ENCODE results near the gene ELP2. TPM values are rescaled to one million over a fixed set of nuclear protein-coding genes. Genes with fewer than 3 reads are reported as not detected.
A peak's percentile ranks its signal among the peaks of the same experiment; 100 is the strongest.
"Not testable (repeated sequence)": the region's sequence is repeated elsewhere in the genome, so short reads cannot be mapped to it uniquely, and the experiment has no call there.

The ELP2 gene
- total RNA-seq: 55.9 and 58.1 TPM in 2 replicates

DNA sequence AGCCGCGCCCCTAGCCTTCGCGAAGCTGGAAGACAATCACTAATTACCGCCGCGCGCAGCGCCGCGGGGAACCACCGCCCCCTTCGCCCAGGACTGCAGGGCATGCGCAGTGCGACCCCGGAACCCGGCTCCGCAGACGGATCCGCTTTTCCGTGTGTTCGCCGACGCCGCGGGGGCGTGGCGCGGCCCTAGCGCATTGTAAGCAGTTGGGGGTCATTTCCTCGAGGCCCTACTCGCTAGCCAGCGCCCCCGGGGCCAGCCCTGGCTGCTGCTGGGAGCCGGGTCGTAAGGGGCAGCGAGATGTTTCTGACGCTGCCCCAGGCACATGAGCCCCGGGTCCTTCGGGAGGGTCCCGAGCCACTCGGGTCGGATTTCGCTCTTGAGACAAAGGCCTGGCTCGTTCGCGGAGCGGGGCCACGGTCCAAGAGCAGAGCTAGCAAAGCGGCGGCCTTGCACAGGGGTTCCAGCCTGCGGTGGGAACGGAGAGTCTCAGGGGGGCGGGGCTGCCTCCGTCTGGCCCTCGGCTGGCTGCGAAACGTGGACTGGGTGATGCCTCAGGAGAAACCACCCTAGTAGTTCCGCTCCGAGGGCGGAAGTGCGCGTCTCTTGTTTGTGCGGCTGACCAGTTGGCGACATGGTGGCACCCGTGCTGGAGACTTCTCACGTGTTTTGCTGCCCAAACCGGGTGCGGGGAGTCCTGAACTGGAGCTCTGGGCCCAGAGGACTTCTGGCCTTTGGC lies at the start of gene ELP2, which contains the start of gene SLC39A6:
Gene ELP2, plus strand, starts transcription at position 600 of the 739 bp plus-strand sequence. Its CDS starts 35 bp downstream, at position 635.
Gene SLC39A6, minus strand, starts transcription at position 41 of the 739 bp plus-strand sequence. CDS start 2,333 bp downstream, outside the sequence.
- DNase-seq (ENCODE audit: extremely low read depth, low read depth, low spot score): peak; percentile 68

DNA sequence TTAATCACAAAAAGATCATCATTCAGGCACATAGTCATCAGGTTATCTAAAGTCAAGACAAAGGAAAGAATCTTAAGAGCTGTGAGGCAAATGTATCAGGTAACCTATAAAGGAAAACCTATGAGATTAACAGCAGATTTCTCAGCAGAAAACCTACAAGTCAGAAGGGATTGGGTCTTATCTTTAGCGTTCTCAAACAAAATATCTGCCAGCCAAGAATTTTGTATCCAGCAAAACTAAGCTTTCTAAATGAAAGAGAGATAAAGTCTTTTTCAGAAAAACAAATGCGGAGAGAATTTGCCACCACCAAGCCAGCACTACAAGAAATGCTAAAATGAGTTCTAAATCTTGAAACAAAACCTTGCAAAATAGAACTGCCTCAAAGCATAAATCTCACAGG lies 48.6 kb upstream of the ELP2 start:
- not testable (repeated sequence) for DNase-seq (ENCODE audit: extremely low read depth, low read depth, low spot score)

DNA sequence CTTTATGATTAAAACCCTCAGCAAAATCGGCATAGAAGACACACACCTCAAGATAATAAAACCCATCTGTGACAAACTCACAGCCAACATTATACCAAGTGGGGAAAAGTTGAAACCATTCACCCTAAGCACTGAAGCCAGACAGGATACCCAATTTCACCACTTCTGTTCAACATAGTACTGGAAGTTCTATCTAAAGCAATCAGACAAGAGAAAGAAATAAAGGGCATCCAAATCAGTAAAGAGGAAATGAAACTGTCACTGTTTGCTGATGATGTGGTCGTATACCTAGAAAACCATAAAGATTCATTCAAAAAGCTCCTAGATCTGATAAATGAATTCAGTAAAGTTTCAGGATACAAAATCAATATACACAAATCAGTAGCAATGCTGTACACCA lies 46.0 kb upstream of the ELP2 start:
- no peak for DNase-seq (ENCODE audit: extremely low read depth, low read depth, low spot score)

DNA sequence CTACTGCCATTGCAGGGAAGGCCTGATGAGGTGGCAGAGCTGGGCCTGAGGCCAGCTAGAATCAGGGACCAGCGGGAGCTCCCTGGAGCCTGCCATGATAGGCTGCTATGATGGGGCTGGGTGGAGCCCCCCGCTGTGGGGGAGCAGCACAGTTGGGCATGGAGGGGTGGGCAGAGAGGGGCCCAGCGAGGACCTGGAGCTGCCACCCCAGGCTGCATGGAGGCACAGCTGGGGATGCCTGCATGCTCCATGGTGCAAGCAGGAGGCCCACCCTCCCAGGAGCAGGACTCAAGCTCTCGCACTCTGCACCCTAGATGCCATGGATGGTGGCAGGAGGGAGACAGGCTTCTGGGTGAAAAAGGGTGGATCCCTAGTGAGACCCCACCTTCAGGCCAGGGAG lies 44.5 kb upstream of the ELP2 start:
- DNase-seq (ENCODE audit: extremely low read depth, low read depth, low spot score): no peak

- no peak for DNase-seq (ENCODE audit: extremely low read depth, low read depth, low spot score)
Measured at GRCh38 chr18:36086186-36086585, 43.5 kb upstream of the ELP2 start.

DNA sequence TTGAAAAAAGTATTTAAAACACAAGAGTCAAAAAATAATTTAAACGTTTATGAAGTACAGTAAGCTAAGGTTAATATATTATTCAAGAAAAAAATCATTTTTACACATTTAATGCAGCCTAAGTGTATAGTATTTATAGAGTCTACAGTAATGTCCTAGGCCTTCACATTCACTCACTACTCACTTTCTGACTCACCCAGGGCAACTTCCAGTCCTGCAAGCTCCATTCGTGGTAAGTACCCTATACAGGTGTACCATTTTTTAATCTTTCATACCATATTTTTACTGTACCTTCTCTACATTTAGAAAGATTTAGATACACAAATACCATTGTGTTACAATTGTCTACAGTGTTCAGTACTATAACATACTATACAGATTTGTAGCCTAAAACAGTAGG lies 41.4 kb upstream of the ELP2 start:
- no peak for DNase-seq (ENCODE audit: extremely low read depth, low read depth, low spot score)

- DNase-seq (ENCODE audit: extremely low read depth, low read depth, low spot score): no peak
Measured at GRCh38 chr18:36089001-36089400, 40.7 kb upstream of the ELP2 start.

DNA sequence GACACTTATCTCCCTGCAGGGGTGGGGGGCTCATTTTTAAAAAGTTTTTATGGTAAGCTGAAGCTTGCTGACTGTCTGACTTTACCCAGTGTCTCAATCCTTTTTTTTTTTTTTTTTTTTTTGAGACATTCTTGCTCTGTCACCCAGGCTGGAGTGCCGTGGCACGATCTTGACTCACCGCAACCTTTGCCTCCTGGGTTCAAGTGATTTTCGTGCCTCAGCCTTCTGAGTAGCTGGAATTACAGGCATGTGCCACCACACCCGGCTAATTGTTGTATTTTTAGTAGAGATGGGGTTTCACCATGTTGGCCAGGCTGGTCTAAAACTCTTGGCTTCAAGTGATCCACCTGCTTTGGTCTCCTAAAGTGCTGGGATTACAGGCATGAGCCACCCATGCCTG lies 37.6 kb upstream of the ELP2 start:
- DNase-seq (ENCODE audit: extremely low read depth, low read depth, low spot score): not testable (repeated sequence)

DNA sequence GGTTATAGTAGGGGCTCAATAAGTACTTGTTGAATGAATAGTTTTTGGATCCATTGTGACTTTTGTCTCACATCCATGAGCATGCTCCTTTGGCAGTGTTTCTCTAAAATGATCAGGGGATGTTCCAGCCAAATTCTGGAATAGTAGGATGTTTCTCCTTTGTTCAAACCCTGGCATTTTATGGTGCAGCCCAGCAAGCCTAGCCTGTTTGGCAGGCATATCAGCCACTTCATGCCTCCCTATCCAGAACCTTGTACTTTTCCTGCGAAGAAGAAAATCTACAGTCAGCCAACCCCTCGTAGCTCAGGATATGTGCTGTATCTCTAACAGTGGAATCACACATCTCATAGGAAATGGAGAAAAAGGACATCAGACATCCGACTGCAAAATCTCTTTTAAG lies 35.3 kb upstream of the ELP2 start:
- no peak for DNase-seq (ENCODE audit: extremely low read depth, low read depth, low spot score)

GRCh38 chr18:36095936-36096519 lies 33.7 kb upstream of the ELP2 start:
- peak; percentile 47 for DNase-seq (ENCODE audit: extremely low read depth, low read depth, low spot score)

GRCh38 chr18:36096955-36097354 lies 32.7 kb upstream of the ELP2 start:
- DNase-seq (ENCODE audit: extremely low read depth, low read depth, low spot score): no peak

DNA sequence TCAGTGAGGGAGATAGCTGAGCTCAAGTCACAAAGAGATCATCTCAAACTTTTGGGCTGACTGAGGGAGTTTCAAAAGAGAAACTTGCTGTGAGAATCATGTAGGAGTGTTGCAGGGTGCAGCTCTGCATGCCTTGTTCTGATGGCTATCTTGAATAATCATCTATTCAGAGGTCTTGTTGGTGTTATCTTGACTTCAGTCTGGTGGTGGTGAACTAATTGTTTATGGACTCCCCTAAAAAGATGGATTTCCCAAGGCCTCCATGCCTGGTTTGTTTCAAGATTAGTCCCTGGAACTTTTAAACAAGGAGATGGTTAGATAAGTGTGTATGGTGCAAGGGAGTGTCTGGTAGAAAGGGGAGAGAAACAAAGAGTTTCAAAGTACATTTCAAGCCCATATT lies 30.4 kb upstream of the ELP2 start:
- DNase-seq (ENCODE audit: extremely low read depth, low read depth, low spot score): no peak

DNA sequence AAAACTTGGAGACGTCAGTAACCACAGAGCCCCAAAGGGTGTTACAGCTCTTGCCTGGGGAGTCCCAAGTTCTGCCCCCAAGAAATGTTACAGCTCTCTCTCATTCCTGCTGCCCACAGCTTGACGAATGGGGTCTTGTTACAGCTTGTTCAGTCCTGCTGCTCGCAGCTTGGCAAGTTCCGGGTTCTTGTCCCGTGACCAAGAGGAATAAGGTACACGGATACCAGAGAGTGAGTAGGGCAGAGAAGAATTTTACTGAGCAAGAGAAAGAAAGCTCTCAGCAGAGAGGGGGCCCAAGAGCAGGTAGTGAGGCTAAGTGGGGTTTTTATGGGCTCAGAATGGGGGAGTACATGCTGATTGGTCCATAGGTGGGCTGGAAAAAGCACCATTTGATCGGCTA lies 27.8 kb upstream of the ELP2 start:
- DNase-seq (ENCODE audit: extremely low read depth, low read depth, low spot score): no peak

DNA sequence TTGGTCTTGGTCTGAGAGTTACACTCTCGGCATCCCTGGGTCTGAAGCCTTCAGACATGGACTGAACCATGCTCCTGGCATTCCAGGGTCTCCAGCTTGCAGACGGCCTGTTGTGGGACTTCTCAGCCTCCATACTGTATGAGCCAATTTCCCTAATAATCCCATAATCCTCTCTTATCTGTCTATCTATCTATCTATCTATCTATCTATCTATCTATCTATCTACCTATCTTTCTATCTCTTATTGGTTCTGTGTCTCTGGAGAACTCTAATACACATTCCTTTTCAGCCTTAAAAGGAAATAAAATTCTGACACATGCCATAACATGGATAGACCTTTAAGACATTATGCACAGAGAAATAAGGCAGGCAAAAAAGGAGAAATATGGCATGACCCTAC lies 24.9 kb upstream of the ELP2 start:
- DNase-seq (ENCODE audit: extremely low read depth, low read depth, low spot score): no peak

GRCh38 chr18:36107477-36107876 lies 22.2 kb upstream of the ELP2 start:
- DNase-seq (ENCODE audit: extremely low read depth, low read depth, low spot score): no peak

- DNase-seq (ENCODE audit: extremely low read depth, low read depth, low spot score): no peak
Measured at GRCh38 chr18:36108196-36108595, 21.5 kb upstream of the ELP2 start.

DNA sequence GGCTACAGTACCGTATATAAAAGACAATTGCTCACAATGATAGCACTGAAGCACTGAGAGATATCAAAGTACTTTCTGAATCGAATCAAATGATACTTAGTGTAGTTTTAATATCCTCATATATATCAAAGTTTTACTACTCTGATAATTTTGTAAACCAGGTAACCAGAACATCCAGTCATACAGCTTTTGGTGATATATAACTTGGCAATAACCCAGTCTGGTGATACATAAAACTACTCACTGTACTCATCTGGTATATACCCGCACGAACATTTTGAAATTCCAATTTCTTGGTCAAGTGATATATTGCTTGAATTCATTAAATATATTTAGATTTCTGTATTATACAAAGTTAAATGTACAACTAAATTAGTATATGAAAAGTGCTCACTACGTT lies 21.1 kb upstream of the ELP2 start:
- no peak for DNase-seq (ENCODE audit: extremely low read depth, low read depth, low spot score)

GRCh38 chr18:36109737-36110136 lies 20.0 kb upstream of the ELP2 start:
- DNase-seq (ENCODE audit: extremely low read depth, low read depth, low spot score): no peak

GRCh38 chr18:36112302-36112701 lies 17.4 kb upstream of the ELP2 start:
- DNase-seq (ENCODE audit: extremely low read depth, low read depth, low spot score): no peak

GRCh38 chr18:36114251-36114650 lies 15.4 kb upstream of the ELP2 start:
- no peak for DNase-seq (ENCODE audit: extremely low read depth, low read depth, low spot score)

DNA sequence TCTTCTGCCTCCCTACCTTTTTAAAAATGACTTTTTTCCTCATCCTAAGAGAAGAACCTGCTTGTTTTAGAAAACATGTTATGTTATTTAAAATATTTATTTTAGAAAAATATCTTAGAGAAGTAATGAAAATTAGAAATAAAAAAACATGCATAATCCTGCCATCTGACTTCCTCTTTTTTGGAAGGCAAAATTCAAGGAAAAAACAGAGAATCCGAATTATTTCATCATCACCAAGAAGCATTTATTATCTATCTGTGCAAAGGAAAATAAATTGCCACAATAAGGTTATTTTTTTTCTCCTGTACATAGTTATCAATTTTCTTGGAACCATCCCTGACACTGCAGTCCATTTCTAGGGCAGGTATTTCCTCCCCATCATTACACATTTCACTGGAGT lies 15.0 kb upstream of the ELP2 start:
- no peak for DNase-seq (ENCODE audit: extremely low read depth, low read depth, low spot score)

- not testable (repeated sequence) for DNase-seq (ENCODE audit: extremely low read depth, low read depth, low spot score)
Measured at GRCh38 chr18:36116771-36117170, 12.9 kb upstream of the ELP2 start.

Measured in glomerular endothelial cell (primary cell).